ENCODE measurements around the gene PRKAR1B.
"Not testable (repeated sequence)": the region's sequence is repeated elsewhere in the genome, so short reads cannot be mapped to it uniquely, and the experiment has no call there.

The PRKAR1B gene

GRCh38 chr7:644381-645305, 82.4 kb downstream of the PRKAR1B start:
- no peak for DNase-seq (ENCODE audit: low read depth, low spot score)

DNA sequence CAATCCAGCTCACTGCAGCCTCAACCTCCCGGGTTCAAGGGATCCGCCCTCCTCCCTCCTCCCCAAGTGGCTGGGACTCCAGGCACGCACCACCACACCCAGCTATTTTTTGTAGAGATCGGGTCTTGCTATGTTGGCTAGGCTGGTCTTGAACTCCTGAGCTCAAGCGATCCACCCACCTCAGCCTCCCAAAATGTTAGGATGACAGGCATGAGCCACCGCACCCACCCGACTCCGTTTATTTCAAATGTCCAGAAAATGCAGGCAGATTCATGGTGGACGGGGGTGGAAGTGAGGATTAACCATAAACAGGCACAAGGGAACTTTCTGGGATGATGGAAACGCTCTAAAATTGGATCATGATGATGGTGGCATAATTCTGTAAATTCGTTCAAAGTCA, 85.1 kb downstream of the PRKAR1B start:
- no peak for DNase-seq (ENCODE audit: low read depth, low spot score)

DNA sequence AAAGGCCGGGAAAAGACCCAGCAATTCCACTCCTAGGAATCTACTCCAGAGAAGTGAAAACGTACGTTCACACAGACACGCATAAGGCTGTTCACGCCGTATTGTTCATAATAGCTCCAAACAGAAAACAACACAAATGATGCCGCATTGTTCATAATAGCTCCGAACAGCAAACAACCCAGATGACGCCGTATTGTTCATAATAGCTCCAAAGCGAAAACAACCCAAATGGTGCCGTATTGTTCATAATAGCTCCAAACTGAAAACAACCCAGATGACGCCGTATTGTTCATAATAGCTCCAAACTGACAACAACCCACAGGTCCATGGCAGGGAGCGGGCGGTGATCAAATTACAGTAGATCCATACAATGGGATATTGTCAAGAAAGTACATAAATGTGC, 85.8 kb downstream of the PRKAR1B start:
- DNase-seq (ENCODE audit: low read depth, low spot score) = peak; percentile 23

DNA sequence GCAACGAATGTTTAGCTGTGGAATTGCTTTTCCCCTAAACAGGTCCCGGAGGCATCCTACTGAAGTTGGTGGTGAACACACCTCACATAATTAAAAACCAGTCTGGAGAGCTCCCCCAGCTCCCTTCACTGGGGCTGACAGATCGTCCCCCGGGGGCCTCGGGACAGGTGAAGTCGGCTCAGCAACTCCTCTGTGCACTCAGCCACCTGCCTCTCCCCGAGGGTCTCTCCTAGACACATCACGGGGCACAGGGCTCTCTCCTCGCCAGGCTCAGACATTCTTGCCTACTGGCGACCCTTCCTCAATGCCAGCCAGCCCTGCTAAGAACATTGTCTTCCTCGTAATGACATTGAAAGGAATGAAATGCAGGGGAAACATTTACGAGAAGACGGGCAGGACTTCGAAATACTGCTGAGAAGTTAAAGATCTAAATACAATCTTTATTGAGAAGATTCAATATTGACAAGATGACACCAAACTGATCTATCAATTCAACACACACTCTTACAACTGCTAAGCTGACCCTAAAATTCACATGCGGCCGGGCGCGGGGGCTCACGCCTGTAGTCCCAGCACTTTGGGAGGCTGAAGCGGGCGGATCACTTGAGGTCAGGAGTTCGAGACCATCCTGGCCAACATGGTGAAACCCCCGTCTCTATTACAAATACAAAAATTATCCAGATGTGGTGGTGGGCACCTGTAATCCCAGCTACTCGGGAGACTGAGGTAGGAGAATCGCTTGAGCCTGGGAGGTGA, 88.6 kb downstream of the PRKAR1B start:
- DNase-seq (ENCODE audit: low read depth, low spot score) = no peak

DNA sequence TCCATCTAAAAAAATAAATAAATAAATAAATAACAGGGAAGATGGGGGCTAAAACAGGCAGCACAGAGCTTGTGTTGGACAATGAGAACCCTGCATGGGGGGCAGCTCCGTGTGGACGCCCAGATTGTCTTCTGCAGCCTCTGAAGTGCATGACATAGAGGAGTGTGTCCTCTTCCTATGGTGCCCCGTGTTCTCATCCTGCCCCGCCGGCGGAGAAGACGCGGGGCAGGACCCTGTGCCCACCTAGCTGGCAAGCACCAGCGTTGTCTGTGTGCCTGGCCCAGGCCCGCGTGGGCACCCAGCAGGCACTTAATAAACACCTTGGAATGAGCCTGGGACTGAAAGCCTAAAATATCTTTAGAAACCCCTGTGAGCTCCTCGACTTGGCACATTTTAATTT, 89.3 kb downstream of the PRKAR1B start:
- no peak for DNase-seq (ENCODE audit: low read depth, low spot score)

DNA sequence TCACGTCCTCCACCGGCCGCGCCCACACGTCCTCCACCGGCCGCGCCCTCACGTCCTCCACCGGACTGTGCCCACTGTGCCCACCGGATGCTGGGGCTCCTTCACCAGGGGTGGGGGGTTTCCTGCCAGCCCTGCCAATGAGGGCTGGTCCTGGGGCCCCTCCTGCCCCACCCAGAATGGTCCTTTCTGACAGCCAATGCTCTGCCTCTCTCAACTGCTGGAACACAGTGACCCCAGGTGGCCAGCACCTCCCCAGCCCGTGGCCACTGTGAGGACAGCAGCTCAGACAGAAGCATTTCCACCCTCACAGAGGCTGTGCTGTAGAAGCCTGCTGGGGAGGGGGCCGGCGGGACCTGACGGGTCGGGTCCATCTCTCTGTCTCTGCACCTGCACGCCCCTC, 90.7 kb downstream of the PRKAR1B start:
- no peak for DNase-seq (ENCODE audit: low read depth, low spot score)

DNA sequence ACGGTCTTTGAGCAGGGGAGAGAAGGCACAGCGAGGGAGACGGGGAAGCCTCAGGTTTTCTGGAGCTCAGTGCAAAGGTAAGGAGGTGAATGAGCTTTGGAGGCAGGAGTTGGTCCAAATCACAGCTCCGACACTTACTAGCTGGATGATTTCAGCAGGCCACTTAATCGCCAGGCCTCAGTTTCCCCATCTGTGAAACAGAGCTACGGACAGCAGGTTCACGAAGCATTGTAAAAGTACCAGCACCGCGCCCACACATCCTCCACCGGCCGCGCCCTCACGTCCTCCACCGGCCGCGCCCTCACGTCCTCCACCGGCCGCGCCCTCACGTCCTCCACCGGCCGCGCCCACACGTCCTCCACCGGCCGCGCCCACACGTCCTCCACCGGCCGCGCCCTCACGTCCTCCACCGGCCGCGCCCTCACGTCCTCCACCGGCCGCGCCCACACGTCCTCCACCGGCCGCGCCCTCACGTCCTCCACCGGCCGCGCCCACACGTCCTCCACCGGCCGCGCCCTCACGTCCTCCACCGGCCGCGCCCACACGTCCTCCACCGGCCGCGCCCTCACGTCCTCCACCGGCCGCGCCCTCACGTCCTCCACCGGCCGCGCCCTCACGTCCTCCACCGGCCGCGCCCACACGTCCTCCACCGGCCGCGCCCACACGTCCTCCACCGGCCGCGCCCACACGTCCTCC, 91.2 kb downstream of the PRKAR1B start:
- DNase-seq (ENCODE audit: low read depth, low spot score) = not testable (repeated sequence)

GRCh38 chr7:635227-635626, 91.9 kb downstream of the PRKAR1B start:
- DNase-seq (ENCODE audit: low read depth, low spot score) = no peak

DNA sequence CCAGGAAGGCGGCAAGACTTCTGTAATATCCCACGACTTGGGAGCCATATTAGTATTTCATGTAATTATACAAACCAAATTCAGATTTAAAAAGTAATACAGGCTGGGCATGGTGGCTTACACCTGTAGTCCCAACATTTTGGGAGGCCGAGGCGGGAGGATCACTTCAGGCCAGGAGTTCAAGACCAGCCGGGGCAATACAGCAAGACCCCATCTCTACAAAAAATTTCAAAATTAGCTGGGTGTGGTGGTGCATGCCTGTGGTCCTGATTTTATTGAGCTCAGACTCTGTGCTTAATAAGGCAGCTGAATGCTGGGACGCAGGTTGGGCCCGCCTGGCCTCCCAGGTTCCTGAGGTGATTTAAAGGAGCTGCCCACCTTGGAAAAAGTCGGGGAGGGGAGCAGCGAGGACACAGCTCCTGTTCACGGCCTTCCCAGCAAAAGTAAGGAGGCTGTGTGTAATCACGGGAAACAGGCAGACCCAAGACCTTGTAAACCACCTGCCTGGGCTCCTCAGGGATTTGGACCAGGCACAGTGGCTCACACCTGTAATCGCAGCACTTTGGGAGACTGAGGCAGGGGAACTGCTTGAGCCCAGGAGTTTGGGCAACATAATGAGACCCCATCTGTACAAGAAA, 93.6 kb downstream of the PRKAR1B start:
- no peak for DNase-seq (ENCODE audit: low read depth, low spot score)

GRCh38 chr7:632831-633210, 94.3 kb downstream of the PRKAR1B start:
- DNase-seq (ENCODE audit: low read depth, low spot score) = no peak

DNA sequence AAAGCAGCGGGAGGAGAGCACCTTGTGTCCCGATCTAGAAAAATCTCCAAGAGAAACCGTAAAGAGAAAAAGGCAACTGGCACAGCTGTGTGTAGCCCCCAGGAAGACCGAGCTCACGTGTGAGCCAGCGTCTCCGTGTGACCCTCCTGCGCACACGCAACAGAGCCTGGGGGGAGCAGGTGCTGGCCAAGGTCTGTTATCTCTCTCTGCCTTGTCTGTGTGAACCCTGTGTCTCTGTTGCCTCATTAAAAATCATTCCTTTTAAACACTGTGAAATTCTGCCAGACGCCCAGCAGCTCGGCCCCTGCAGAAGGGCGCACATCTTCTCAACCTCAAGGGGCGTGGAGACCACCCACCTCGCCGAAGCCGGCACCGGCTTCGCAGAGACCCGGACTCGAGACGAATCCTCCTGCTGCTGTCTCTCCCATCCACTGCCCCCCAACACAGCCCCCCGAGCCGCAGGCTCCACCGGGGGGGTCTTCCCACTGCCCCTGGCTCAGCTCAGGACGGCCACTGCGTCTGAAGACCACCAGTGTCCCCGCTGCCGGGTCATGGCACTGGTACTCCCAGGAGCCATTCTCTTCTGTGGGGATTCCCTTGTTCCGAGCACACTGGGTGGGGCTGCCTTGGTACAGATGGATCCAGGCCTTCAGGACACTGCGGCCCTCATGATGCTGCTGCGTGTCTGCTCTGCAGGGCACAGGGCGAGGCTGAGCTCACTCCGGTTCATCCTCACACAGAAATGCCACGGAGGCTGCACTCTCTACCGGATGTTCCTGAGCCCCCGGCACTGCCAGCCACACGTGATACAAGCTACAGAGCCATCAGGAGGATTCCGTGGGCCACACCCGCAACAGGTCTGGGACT, 94.9 kb downstream of the PRKAR1B start:
- DNase-seq (ENCODE audit: low read depth, low spot score) = no peak

DNA sequence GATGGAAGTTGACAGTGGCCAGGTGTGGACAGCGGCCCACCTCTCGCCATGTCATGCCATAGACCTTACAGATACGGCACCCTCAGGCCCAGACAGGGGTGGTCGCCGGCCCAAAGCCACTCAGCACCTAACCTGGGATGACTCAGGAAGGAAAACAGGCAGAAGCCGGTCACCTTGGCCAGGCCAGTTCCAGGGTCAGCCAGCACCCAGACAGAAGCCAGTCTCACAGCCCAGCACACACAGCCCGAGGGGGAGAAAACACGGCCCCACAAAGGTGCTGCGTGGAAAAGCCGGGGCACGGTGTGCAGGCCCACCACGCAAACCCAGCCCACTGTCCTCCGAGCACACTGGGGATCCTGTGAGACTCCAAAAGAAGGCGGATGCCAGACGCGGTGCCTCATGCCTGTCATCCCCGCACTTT, 95.8 kb downstream of the PRKAR1B start:
- DNase-seq (ENCODE audit: low read depth, low spot score) = no peak

- DNase-seq (ENCODE audit: low read depth, low spot score) = no peak
Observed at GRCh38 chr7:630539-630938, 96.5 kb downstream of the PRKAR1B start.

- no peak for DNase-seq (ENCODE audit: low read depth, low spot score)
Observed at GRCh38 chr7:630111-630511, 97.0 kb downstream of the PRKAR1B start.

GRCh38 chr7:628826-629225, 98.3 kb downstream of the PRKAR1B start:
- no peak for DNase-seq (ENCODE audit: low read depth, low spot score)

- DNase-seq (ENCODE audit: low read depth, low spot score) = no peak
Observed at GRCh38 chr7:628402-628763, 98.7 kb downstream of the PRKAR1B start.

- no peak for DNase-seq (ENCODE audit: low read depth, low spot score)
Observed at GRCh38 chr7:627661-628401, 99.2 kb downstream of the PRKAR1B start.

GRCh38 chr7:625376-625971, 101.6 kb downstream of the PRKAR1B start:
- no peak for DNase-seq (ENCODE audit: low read depth, low spot score)

DNA sequence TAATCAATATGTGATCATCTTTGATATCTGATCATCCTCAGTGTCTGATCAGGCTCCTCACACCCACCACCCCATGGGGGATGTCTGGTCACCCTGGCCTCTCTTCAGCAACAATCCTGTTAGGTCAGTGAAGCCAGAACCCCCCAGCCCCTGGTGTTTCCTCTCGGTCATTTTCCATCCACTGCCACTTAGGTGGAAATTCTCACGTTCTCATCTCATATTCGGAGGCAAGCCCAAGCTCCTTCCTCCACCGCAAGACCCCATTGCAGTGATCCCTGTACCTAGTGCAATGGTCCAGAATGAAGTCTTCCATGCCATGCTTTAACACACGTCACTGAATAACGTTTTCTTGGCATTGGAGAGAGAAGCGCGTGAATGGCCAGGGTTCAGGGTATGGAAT, 103.6 kb downstream of the PRKAR1B start:
- DNase-seq (ENCODE audit: low read depth, low spot score) = no peak
